Measurements from ENCODE around the gene INPP5D. TPM values are rescaled to one million over a fixed set of nuclear protein-coding genes. Genes with fewer than 3 reads are reported as not detected.

The INPP5D gene
- total RNA-seq, 4 donors from 2014 or later: 7.8 to 40.4 (median 26.1) TPM

- TF ChIP-seq POLR2AphosphoS5 (IDR thresholded peaks at IDR 0.05) (no peak), POLR2A (IDR thresholded peaks at IDR 0.05) (no peak), EP300 (IDR thresholded peaks at IDR 0.05; ENCODE audit: low read depth) (no peak), CTCF (IDR thresholded peaks at IDR 0.05) (no peak)
- intact Hi-C loops (cut with DNase I; ENCODE audit: low total_unique reads): no loop called here
- 67% methylated on average over 9 of the region's 9 CpGs for WGBS, 2 donors (ENCODE audit: low coverage in 1 of 2)
- Histone ChIP-seq H3K27me3 (no peaks in the 10 kb centered on the region), H3K4me3 (no peak overlapping the region), H3K9me3 (no peaks in the 10 kb centered on the region), H3K36me3 (no peaks in the 10 kb centered on the region), H3K4me1 (peaks cover 0 to 75% (median 15%) of the 10 kb centered on the region in 4 donors), H3K27ac (peak overlapping the region; percentile 69 to 83 (median 76))
- in situ Hi-C loops (cut with MboI; ENCODE audit: low pct_ligation_motif_present in 1 of 4, low pct_unique_long_range_greater_than_20kb in 1 of 4, low sequenced_read_pairs in 3 of 4): no loop called here
- DNase-seq: no peak
Observed at GRCh38 chr2:233081232-233081730, 21.1 kb downstream of the INPP5D start.

- in situ Hi-C loops (cut with MboI; ENCODE audit: low pct_ligation_motif_present in 1 of 4, low pct_unique_long_range_greater_than_20kb in 1 of 4, low sequenced_read_pairs in 3 of 4): no loop called here
- 70 to 83% methylated on average over 5 to 9 of the region's 13 CpGs for WGBS, 2 donors (ENCODE audit: low coverage in 1 of 2)
Observed at GRCh38 chr2:233081731-233082221, 21.6 kb downstream of the INPP5D start.

GRCh38 chr2:233082222-233082930, 22.2 kb downstream of the INPP5D start:
- no peak for DNase-seq
- WGBS, 2 donors (ENCODE audit: low coverage in 1 of 2): 62 to 68% methylated on average over 3 to 11 of the region's 11 CpGs
- peak overlapping the region; percentile 69 to 83 (median 76) for H3K27ac ChIP-seq
- TF ChIP-seq CTCF (IDR thresholded peaks at IDR 0.05) (no peak), POLR2AphosphoS5 (IDR thresholded peaks at IDR 0.05) (no peak), EP300 (IDR thresholded peaks at IDR 0.05; ENCODE audit: low read depth) (no peak), POLR2A (IDR thresholded peaks at IDR 0.05) (no peak)
- H3K9me3 ChIP-seq: no peaks in the 10 kb centered on the region
- no peaks in the 10 kb centered on the region for H3K27me3 ChIP-seq
- H3K36me3 ChIP-seq: no peaks in the 10 kb centered on the region
- intact Hi-C loops (cut with DNase I; ENCODE audit: low total_unique reads) (no loop called here), in situ Hi-C loops (cut with MboI; ENCODE audit: low pct_ligation_motif_present in 1 of 4, low pct_unique_long_range_greater_than_20kb in 1 of 4, low sequenced_read_pairs in 3 of 4) (no loop called here)
- H3K4me3 ChIP-seq: no peak overlapping the region
- H3K4me1 ChIP-seq: peaks cover 0 to 77% (median 14%) of the 10 kb centered on the region in 4 donors

More at GRCh38 chr2:233081731-233082221, 21.6 kb downstream of the INPP5D start:
- H3K27ac ChIP-seq: peak overlapping the region; percentile 69 to 83 (median 76)
- no peaks in the 10 kb centered on the region for H3K9me3 ChIP-seq
- H3K27me3 ChIP-seq: no peaks in the 10 kb centered on the region
- H3K36me3 ChIP-seq: no peaks in the 10 kb centered on the region
- no peak for DNase-seq
- peaks cover 0 to 75% (median 14%) of the 10 kb centered on the region in 4 donors for H3K4me1 ChIP-seq
- H3K4me3 ChIP-seq: no peak overlapping the region
- intact Hi-C loops (cut with DNase I; ENCODE audit: low total_unique reads): no loop called here
- TF ChIP-seq EP300 (IDR thresholded peaks at IDR 0.05; ENCODE audit: low read depth) (no peak), POLR2AphosphoS5 (IDR thresholded peaks at IDR 0.05) (no peak), CTCF (IDR thresholded peaks at IDR 0.05) (no peak), POLR2A (IDR thresholded peaks at IDR 0.05) (no peak)

GRCh38 chr2:233082931-233083755, 23.0 kb downstream of the INPP5D start:
- Histone ChIP-seq H3K36me3 (no peaks in the 10 kb centered on the region), H3K27me3 (no peaks in the 10 kb centered on the region), H3K27ac (peak overlapping the region; percentile 69 to 83 (median 76)), H3K4me3 (no peak overlapping the region), H3K4me1 (peaks cover 0 to 79% (median 14%) of the 10 kb centered on the region in 4 donors), H3K9me3 (no peaks in the 10 kb centered on the region)
- in situ Hi-C loops (cut with MboI; ENCODE audit: low pct_ligation_motif_present in 1 of 4, low pct_unique_long_range_greater_than_20kb in 1 of 4, low sequenced_read_pairs in 3 of 4): no loop called here
- WGBS, 2 donors (ENCODE audit: low coverage in 1 of 2): 70% methylated on average over 9 of the region's 9 CpGs; no CpG with 5 or more reads in 1 of the 2 donors
- no peak for DNase-seq
- intact Hi-C loops (cut with DNase I; ENCODE audit: low total_unique reads): no loop called here
- TF ChIP-seq CTCF (IDR thresholded peaks at IDR 0.05) (no peak), POLR2A (IDR thresholded peaks at IDR 0.05) (no peak), POLR2AphosphoS5 (IDR thresholded peaks at IDR 0.05) (no peak), EP300 (IDR thresholded peaks at IDR 0.05; ENCODE audit: low read depth) (no peak)

Measured in transverse colon (tissue), 4 donors.